ENCODE measurements around the gene ZNF711.
"Not testable (repeated sequence)": the region's sequence is repeated elsewhere in the genome, so short reads cannot be mapped to it uniquely, and the experiment has no call there.

Gene ZNF711

GRCh38 chrX:85243761-85244449 is at the start of gene ZNF711, which contains the start of gene SATL1:
TSS of gene ZNF711 (plus strand) at chrX:85243991. CDS start at chrX:85247573, 3,582 bp downstream.
TSS of gene SATL1 (minus strand) at chrX:85243779. CDS start at chrX:85108968, 134,811 bp downstream.
- no peak for DNase-seq (ENCODE audit: low spot score)
- FAIRE-seq = no peak

DNA sequence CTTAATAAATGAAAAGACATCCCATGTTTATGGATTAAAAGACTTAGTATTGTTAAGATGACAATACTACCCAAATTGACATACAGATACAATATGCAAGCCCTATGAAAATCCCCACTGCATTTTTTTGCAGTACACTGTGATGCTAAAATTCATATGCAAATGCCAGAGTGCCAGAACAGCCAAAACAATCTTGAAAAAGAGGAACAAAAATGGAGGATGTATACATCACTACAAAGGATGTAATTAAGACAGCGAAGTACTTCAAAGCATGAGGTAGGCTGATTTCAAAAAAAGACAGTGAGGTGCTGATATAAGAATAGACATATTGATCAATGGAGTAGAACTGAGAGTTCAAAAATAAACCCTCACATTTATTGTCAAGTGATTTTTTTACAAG is 47.5 kb upstream of the ZNF711 start:
- no peak for FAIRE-seq
- no peak for DNase-seq (ENCODE audit: low spot score)

DNA sequence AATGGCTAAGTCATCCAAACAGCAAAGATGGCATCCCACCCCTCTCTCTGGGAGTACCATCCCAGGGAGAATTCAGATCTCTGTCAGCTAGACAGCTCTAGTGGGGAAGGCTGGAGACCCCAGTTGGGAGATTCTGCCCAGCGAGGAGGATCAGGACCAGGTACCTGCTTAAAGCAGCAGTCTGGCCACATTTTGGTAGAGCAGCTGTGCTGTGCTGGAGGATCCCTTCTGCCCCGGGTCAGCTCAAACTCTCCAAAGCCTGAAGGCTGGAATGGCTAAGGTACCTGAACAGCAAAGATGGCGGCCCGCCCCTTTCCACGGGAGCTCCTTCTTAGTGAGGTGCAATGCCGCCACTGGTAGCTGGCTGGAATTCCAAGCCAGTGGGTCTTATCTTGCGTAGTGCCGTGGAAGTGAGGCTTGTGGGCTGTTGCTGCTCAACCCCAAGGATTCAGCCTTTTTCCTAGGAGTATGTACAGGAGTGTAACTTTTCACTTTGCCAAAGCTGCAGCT is 40.3 kb upstream of the ZNF711 start:
- DNase-seq (ENCODE audit: low spot score) = no peak
- FAIRE-seq = no peak

DNA sequence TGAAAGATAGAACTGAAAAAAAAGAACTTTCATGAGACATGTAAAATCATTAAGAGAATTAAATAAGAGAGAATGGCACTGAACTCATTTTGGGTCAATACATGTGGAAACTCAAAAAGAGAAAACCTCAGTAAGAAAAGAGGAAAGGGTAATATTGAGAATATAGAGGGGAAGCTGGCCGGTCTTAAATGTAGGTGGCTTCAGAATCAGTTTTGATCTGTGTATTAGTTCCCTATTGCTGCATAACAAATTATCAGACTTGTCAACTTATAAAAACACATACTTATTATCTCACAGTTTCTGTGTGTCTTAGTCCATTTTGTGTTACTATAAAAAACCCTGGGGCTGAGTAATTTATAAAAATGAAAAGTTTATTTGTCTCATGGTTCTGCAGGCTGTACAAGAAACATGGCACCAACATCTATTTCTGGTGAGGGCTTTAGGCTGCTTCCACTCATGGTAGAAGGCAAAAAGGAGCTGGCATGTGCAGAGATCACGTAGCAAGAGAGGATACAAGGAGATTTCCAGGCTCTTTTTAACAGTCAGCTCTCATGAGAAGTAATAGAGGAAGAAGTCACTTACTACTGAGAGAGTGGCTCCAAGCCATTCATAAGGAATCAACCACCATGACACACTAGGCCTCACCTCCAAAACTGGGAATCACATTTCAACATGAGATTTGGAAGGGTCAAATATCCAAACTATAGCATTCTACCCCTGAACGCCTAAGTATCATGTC is 29.8 kb upstream of the ZNF711 start:
- DNase-seq (ENCODE audit: low spot score) (no peak), FAIRE-seq (no peak)

- FAIRE-seq (no peak), DNase-seq (ENCODE audit: low spot score) (no peak)
Observed at GRCh38 chrX:85215946-85216345, 27.8 kb upstream of the ZNF711 start.

DNA sequence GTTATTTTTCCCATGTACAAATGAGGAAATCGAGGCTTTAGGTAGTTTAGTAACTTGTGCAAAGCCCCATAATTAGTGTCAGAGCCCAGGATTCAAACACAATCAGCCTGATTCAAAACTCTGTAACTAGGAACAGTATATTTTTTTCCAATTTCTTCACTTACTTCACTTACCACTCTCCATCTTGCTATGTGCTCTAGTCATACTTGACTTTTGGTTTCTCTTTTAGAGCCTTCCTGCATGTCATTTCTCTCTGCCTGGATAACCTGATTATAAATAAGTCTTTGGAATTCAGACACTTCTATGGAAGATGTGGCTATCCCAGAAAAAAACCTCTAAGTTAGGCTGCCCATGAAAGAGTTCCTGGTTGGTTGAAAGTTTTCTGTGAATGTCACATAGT is 22.4 kb upstream of the ZNF711 start:
- DNase-seq (ENCODE audit: low spot score) (no peak), FAIRE-seq (no peak)

- FAIRE-seq = no peak
Observed at GRCh38 chrX:85223359-85223758, 20.4 kb upstream of the ZNF711 start.

GRCh38 chrX:85243155-85243554 is 636 bp upstream of the ZNF711 start:
- no peak for DNase-seq (ENCODE audit: low spot score)

More at GRCh38 chrX:85223359-85223758, 20.4 kb upstream of the ZNF711 start:
- DNase-seq (ENCODE audit: low spot score) = no peak

DNA sequence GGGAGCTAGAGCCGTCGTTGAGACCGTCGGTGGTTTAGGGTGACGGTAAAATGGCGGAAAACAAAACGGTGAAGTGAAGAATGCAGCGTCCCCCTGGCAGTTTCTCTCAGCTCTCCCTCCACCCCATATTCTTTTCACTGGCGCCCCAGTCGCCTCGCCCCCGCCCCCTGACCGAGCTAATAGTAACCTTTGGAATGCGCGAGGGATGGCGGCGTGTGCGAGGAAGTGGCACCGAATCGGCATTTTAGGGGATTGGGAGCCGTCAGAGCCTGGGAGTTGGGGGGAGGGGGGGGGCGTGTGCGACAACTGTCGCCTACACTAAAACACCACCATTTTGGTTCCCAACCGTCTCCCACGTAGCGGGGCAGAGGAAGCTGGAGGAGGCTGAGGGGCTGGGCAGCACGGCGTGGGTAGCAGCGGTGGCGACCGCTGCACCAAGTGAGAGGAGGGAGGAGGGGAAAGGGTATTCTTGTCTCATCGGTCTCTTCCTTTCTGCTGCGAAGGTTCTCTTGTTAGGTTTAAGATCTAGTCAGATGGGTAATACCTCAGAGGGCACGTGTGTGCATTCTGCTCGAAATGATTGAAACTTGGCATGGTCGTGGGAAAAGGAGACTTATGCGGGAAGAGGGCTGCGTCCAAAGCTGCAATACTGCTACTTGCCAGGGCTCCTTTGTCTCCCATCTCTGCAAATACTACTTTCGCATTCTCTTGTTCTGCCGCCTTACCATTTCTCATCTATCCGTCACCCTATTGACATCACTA is 840 bp downstream of the ZNF711 start:
- no peak for FAIRE-seq

More at GRCh38 chrX:85243155-85243554, 636 bp upstream of the ZNF711 start:
- no peak for FAIRE-seq

GRCh38 chrX:85285286-85285685 is 41.5 kb downstream of the ZNF711 start:
- not testable (repeated sequence) for FAIRE-seq; DNase-seq (ENCODE audit: low spot score)

More for the DNA sequence above, 840 bp downstream of the ZNF711 start:
- no peak for DNase-seq (ENCODE audit: low spot score)

GRCh38 chrX:85288992-85289723 is 45.4 kb downstream of the ZNF711 start:
- DNase-seq (ENCODE audit: low spot score) (no peak), FAIRE-seq (no peak)

DNA sequence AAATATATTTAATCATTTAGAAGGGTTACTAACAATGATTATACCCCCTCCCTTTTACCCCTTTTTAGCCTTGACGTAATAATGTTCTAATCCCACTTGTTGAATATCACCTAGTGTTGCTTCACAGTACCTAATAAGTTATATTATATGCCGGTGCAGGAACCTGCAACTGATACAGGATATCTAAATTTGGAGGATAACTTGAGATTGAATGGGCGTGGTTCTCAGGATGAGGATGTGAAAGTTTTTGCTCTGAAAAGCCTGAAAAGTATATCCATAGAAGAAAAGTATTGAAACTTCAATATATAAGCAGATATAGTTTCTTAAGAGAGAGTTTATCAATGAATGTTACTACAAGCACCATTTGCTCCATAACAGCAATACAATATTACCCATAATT is 59.8 kb downstream of the ZNF711 start:
- FAIRE-seq (no peak), DNase-seq (ENCODE audit: low spot score) (no peak)

DNA sequence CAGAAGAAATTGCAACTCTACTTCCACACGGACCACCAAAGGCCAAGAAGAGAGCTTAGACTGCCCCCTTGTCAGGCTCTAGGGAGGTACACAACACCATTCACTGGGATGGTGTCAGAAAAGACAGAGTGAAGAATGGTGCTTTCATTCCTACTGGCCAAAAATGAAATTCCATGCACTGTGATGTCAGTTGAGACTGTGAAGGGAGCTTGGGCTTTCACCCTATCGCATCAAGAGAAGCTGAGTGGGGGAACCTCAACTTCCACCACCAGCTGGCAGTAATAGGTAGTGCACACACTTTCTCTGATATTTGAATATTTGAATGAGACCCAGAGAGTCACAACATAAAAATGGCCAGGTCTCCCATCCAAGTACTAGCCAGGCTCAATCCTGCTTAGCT is 65.9 kb downstream of the ZNF711 start:
- FAIRE-seq = no peak
- no peak for DNase-seq (ENCODE audit: low spot score)

DNA sequence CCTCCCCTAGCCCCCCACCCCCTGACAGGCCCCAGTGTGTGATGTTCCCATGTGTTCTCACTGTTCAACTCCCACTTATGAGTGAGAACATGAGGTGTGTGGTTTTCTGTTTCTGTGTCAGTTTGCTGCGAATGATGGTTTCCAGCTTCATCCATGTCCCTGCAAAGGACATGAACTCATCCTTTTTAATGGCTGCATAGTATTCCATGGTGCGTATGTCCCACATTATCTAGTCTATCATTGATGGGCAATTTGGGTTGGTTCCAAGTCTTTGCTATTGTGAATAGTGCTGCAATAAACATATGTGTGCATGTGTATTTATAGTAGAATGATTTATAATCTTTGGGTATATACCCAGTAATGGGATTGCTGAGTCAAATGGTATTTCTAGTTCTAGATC is 67.6 kb downstream of the ZNF711 start:
- FAIRE-seq; DNase-seq (ENCODE audit: low spot score): not testable (repeated sequence)
